ENCODE results near the gene UMODL1.
"Not testable (repeated sequence)": the region's sequence is repeated elsewhere in the genome, so short reads cannot be mapped to it uniquely, and the experiment has no call there.

UMODL1 gene

GRCh38 chr21:42165901-42166300 is 94.8 kb downstream of the UMODL1 start:
- DNase-seq, result no peak

DNA sequence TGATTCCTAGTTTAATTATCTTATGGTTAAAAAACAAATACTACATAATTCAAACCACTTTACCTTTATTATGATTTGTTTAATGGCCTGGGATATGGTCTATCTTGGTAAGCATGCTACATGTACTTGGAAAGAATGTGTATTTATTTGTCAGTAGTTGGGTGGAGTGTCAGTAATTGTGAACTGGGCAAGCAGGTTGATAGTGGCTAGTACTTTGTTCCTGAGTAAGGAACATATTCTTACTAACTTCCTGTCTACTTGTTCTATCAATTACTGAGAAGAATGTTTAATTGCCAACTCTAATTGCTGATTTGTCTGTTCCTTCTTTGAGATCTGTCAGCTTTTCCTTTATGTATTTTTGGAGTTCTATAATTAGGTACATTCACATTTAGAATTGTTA is 98.6 kb downstream of the UMODL1 start:
- DNase-seq, result no peak

DNA sequence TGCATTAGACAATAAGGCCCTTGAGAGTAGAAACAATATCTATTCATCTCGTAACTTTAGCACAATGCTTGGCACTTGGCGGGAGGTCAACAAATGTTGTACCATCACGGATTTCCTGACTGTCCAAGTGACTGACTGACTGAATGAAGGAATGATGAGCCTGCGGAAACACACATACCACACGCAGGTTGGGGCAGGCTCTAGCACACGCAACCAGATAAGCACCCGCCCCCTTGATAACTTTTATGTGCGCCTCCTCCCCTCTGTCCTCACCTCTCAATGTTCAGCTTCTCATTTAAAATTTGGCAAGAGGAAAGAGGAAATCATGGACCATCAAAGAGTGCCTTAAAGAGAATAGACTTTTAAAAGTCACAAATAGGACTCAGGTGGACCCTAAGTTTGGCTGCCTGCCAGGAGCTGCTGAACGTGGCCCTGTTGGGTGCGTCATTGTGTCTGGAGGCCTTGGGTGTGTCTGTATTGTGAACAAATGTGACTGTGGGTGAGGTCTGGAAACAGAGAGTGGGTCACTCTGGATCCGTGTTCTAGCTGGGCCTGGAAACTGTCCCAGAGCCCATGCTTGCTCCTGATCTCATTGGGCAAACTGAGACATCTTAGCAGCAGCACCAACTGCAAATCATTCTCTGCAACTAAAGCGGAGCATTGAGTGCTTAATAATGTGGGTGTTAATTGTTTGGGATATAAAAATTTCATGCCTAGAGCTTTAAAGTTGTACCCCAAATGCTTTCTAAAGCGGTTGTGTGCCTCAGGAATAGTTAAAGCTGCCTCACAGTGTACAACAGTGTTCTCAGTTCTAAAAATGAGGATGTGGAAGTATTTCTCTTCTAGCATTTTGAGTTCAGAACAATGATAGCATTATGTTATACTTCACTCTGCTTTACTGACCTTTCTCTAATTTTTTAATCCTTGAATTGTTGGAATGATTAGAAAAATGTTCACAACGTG is 100.3 kb downstream of the UMODL1 start:
- no peak for DNase-seq

GRCh38 chr21:42172596-42173483 is 101.7 kb downstream of the UMODL1 start:
- DNase-seq, result no peak

- no peak for DNase-seq
Observed at GRCh38 chr21:42174173-42174572, 103.1 kb downstream of the UMODL1 start.

- DNase-seq, result no peak
Observed at GRCh38 chr21:42175110-42175710, 104.1 kb downstream of the UMODL1 start.

DNA sequence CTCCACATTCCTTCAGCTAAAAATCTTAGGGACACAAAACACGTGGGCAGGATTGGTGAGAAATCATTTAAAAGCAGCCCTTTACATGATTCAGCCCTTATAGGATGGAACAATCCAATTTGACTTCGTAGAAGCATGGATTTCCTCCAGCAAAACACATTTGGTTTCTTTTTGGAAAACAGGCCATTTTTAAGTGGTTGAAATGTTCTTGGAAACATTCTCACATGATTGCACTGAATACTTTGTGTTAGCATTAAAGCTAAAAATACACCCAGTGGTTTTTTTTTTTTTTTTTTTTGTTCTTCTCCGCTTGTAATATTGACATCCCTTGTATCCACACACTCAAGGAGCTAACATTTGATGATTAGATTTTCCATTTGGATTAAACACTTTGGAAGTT is 105.7 kb downstream of the UMODL1 start:
- no peak for DNase-seq

DNA sequence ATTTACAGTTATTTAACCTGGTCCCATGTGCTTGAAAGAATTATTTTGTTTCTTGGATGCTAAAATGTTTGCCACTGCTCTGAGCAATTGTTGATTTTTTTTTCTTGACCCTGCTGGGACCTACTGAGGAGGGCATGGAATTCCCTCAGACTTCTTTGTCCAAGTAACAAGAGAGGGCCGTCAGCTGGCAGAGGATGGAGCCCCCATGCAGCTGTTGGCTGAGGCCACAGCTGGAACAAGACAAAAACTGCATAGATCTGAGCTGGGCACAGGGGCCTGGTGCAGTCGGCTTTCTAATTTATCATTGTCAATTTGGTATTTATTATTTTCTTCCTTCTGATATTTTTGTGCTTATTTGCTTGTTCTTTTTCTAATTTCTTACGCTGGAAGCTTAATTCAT is 108.2 kb downstream of the UMODL1 start:
- no peak for DNase-seq

GRCh38 chr21:42180001-42180400 is 108.9 kb downstream of the UMODL1 start:
- DNase-seq, result not testable (repeated sequence)

DNA sequence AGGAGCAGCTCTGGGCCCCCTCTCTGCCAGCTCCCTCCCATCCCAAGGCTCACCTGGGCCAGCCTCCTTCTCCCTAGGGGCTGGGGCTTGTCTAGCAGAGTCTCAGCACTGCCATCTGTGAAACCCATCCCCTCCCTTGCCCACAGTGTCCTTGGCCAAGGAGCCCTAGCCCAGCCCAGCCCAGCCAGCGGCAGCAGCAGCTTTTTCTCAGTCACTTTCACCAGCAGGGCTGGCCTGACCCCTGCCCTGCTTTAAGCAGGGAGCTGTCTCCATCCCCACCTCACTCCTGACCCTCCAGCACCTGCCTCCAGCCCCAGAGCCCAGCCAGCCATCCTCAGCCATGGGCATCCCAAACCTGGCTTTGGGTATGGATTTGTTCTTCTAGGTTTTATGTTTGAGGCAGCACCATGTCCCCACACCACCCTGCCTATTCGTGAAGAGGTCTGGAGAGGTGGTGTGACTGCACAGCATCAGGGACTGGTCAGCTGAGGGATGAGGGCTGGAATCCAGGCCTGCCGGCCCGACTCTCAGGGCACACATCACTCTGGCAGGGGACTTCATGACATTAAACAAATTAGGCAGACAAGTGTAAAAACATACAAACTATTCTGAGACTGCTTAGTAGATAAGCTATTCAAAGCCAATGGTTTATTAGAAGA is 111.7 kb downstream of the UMODL1 start:
- DNase-seq, result no peak

- DNase-seq, result no peak
Observed at GRCh38 chr21:42183374-42184266, 112.5 kb downstream of the UMODL1 start.

DNA sequence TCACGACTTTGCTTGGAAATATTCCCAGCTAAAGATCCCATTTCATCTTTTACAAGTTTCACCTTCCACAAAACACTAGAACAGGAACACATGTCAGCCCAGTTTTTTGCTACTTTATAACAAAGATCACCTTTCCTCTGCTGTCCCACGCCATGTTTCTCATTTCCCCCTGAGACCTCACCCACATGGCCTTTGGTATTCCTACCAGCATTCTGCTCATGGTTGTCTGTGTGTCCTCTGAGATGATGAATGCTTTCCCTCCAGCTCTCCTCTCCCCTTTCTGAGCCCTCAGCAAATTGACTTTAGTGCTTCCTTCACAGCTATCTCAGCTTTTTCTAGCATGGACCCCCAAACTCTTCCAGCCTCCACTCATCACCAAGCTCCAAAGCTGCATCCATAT is 115.5 kb downstream of the UMODL1 start:
- no peak for DNase-seq

DNA sequence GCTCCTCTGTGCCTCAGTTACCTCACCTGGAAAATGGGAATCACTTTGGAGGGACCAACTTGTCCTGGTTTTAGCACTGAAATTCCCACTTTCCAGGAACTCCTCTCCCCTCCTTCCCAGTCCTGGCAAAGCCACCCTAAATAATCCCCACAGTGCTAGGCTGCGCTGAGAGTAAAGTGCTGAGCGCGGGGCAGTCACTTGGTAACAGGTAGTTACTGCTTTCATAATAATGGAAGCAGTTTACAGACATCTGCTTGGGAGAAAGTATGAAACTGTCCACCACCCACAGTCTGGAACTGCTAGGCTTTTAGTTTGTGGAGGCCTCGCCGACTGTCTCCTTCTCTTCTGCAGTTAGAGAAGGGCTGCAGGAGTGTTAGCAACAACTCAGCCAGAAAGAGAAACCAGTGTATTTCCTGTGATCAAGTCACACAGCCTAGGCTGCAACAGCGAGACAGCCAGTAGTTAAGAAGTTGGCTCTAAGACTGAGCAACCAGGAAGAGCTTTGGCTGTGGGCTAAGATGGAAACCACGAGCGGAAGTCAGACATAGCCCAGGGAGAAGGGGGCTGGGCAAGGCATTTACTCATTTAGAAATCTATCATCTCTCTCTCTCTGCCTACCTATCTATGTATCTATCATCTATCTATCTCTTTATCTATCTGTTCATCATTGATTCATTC is 117.0 kb downstream of the UMODL1 start:
- no peak for DNase-seq

DNA sequence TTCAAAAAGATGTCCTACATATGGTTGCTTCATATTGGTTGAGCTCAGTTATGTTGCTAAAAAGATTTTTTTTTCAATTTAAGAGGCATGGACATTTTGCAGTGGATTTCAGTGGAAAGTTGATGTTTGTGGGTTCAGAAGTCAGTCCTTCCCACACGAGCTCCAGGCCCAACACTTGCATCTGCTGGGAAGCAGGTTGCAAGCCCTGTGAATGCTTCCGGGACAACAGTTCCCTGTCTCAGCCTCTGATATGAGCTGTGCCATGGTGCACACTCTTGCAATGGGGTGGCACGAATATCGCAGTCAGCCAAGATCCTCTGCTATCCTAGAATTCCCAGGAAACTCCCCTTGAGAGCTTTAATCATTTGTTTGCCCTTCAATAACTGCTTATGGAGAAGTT is 117.5 kb downstream of the UMODL1 start:
- DNase-seq, result no peak

DNA sequence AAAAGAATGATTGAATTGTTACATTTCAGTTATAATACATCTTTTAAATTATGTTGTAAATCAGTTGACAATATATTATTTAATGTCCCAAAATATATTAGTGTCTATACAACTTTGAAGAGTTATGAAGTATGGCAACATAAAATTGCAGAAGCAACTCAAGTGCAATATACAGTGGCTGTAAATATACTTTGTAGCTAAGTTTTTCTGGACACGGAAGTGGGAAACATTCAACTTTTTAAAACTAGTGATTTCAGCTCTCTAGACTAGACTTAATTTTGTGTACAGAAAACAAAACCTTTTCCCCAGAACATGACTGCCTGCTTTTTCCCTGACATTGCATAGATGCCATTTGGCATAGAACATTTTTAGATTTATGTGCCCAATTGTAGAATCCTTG is 118.3 kb downstream of the UMODL1 start:
- DNase-seq, result no peak

- DNase-seq, result no peak
Observed at GRCh38 chr21:42189860-42190485, 118.9 kb downstream of the UMODL1 start.

DNA sequence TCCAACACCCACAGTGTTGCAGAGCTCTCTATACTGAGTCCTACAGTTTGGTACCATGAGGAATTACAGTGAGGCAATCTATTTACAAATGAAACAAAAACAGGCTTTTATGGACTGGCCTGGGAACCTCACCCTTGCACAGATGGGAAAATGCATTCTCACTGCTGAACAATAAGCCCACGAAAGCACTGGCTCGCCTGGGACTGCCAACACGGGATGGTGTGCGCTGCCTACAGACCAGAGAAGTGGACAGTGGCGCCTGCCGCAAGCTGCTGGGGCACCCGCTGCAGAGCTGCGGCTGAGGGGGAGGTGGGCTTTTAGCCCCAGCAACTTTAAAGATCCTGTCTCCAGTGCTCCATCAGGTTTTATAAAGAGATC is 119.4 kb downstream of the UMODL1 start:
- DNase-seq, result no peak

- DNase-seq, result no peak
Observed at GRCh38 chr21:42191064-42191463, 119.9 kb downstream of the UMODL1 start.

- no peak for DNase-seq
Observed at GRCh38 chr21:42191696-42192595, 120.8 kb downstream of the UMODL1 start.
